DLD1 (cell line): ENCODE data around the gene NCEH1.
"Not testable (repeated sequence)": the region's sequence is repeated elsewhere in the genome, so short reads cannot be mapped to it uniquely, and the experiment has no call there.

ENCODE experiments used
- in situ Hi-C: cut with HindIII; loops from 2 replicates; pipeline ENCODE4 v1.10.0; 2017; ENCODE audit warnings: low sequenced_read_pairs

The NCEH1 gene, protein sequence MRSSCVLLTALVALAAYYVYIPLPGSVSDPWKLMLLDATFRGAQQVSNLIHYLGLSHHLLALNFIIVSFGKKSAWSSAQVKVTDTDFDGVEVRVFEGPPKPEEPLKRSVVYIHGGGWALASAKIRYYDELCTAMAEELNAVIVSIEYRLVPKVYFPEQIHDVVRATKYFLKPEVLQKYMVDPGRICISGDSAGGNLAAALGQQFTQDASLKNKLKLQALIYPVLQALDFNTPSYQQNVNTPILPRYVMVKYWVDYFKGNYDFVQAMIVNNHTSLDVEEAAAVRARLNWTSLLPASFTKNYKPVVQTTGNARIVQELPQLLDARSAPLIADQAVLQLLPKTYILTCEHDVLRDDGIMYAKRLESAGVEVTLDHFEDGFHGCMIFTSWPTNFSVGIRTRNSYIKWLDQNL

DNA sequence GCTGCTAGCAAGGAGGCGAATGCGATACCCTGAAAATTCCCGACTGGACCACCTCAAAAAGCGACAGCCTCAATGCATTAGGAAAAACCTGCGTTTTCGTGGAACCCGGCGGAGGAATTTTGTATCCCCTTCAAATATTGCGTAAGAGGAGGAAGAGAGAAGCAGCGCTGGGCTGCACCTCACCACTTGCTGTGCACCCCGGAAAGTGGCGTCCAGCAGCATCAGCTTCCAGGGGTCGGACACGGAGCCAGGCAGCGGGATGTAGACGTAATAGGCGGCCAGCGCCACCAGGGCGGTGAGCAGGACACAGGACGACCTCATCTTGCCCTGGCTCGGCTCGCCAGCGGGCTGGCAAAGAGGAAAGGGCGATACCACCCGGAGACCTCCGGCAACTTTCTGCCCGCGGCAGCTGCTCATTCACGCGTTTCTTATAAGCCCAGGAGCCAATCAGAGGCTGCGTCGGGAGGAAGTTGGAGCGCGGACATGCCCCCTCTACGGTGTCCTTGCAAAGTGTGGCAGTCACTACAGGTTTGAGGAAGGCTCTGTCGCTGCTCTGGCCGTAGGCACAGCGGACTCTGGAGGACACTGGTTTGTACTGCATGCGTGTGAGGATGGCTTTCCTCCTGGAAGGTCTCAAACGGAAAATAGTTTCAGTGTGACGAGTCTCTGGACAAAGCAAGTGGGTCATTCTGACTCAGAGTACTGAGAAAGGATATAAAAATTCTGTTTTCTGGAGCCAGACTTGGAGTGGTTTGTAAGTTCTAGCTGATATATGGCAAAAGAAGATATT, at the start of gene NCEH1:
TSS of gene NCEH1 (minus strand) at position 404 of the 790 bp plus-strand sequence. CDS start at position 321, 83 bp downstream.
- in situ Hi-C loops: no loop called here

DNA sequence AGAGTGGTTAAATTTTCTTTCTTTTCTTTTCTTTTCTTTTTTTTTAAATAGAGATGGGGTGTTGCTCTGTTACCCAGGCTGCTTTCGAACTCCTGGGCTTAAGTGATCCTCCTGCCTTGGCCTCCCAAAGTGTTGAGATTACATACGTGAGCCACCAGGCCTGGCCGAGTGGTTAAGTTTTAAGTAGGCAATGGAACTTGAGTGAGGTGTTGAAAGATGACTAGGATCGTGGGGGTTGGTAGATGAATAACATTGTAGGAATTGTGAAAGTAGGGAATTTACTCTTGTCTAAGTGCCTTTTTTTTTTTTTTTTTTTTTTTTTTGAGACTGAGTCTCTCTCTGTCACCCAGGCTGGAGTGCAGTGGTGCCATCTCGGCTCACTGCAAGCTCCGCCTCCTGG, 49.5 kb upstream of the NCEH1 start:
- in situ Hi-C loops: loop anchor here (5.0 kb wide), 1 partner anchor 68 kb away; no protein-coding TSS in a partner anchor

DNA sequence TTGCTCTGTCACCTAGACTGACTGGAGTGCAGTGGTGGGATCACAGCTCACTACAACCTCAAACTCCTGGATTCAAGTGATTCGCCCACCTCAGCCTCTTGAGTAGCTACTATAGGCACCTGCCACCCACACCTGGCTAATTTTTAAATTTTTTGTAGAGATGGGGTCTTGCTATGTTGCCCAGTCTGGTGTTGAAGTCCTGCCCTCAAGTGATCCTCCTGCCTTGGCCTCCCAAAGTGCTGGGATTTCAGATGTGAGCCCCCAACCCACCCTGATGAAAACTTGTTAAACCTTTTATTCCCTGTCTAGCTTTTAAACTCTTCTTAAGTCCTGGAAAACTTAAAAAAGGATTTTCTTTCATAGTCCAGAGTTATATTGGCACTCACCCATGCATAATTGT, 42.3 kb upstream of the NCEH1 start:
- in situ Hi-C loops: no loop called here

DNA sequence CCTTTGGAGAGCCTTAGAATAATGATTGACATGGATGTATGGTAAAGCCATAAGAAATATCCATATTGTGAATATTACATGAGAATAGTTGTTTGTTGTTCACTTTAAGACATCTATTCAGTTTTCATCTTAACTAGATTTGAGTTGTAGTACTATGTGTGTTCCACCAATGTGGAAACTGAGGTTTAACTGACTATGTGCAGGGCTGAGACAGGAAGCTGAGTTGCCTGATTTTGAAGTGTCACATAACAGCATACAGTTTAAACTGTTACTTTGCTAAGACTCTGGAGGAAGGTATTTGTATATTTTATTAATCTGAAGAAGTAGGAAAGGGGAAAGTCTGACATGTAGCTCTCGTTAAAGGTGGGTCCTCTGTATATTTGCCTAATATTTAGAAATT, 41.8 kb upstream of the NCEH1 start:
- in situ Hi-C loops: no loop called here

GRCh38 chr3:172751175-172751704, 40.4 kb upstream of the NCEH1 start:
- in situ Hi-C loops: no loop called here

DNA sequence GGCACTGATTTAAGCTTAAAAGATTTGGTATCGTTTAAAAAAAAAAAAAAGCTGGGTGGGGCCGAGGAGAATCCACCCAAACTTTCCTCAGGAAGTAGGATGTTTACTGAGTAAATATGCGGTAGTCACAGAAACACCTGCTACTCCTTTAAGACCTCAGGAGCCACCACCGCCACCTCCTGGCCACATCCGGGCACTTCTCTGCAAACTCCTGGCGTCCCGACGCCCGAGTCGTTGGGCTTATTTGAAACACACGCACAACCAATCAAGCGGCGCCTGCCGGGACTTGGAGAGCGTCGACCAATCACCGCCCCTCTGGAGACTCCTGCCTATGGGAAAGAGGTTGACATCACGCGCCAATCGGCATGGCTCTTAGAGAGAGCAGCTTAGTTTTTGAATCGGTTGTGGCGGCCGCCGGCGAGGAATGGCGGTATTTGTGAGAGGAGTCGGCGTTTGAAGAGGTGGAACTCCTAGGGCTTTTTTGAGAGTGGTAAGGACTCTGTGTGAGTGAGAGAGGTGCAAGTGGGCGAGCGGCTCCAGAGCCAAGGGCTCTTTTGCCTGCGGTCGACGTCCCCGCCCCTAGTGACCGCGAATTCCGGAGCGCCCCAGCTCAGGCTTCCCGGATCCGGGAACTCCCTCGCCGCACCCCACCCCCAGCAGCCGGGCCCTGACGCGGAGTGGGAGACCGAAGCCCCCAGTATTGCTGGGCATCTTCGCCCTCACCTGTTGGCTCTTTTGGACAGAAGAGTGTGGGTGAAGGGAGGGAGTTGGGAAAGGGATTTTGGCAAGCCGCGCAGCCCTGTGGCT, 39.7 kb upstream of the NCEH1 start, which contains the start of gene ECT2:
TSS of gene ECT2 (plus strand) at position 359 of the 807 bp plus-strand sequence. CDS start 3,805 bp downstream, outside the sequence.
- in situ Hi-C loops: no loop called here

GRCh38 chr3:172750069-172750367, 39.2 kb upstream of the NCEH1 start:
- in situ Hi-C loops: no loop called here

GRCh38 chr3:172749230-172749965, 38.5 kb upstream of the NCEH1 start:
- in situ Hi-C loops: no loop called here

GRCh38 chr3:172746475-172746874, 35.6 kb upstream of the NCEH1 start:
- in situ Hi-C loops: no loop called here

DNA sequence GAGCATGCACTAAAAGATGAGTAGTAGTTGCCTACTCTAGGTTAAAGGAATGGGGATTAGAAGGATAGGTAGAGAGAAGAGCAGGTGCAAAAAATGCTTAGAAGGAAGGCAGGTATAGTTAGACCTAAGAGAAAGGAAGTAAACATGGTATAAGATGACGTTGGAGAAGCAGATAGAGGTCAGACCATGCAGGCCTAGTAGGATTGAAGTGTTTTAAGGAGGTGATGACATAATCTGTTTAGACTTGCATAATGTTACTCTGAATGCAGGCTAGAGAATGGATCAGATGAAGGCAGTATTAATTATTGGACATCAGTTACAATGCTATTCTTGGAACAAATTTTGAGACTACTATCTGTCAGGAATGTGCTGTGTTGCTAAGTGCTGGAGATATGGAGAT, 28.6 kb upstream of the NCEH1 start:
- in situ Hi-C loops: no loop called here

DNA sequence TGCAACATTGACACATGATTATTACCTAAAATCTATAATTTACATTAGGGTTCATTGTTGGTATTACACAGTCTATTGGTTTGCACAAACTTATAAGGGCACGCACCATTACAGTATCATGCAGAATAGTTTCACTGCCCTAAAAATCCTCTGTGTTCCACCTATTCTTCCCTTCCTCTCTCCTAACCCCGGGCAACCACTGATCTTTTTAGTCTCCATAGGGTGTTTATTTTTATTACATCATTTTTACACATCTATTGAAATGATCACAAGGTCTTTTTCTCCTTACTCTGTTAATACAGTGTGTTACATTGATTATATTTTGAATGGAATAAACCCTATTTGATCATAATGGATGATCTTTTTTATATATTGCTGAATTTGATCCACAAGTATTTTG, 24.1 kb upstream of the NCEH1 start:
- in situ Hi-C loops: no loop called here

DNA sequence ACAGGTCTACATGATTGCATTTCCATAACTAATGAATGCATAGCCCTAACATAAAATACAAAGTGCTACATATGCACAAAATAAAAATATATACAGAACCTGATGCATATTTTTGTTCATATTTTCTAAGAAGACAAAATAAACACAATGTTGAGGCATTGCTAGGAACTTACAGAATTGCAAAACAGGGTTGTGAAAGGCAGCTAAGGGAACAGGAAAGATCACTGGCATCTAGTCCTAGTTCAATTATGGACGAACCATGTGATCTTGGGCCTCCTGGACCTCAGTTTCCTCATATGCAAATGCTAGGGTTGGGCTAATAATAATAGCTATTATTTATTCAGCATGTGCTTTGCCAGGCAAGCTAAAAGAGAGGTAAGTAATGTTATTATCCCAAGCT, 15.5 kb upstream of the NCEH1 start:
- in situ Hi-C loops: no loop called here

- in situ Hi-C loops: not testable (repeated sequence)
Observed at GRCh38 chr3:172722536-172723040, 11.7 kb upstream of the NCEH1 start.

DNA sequence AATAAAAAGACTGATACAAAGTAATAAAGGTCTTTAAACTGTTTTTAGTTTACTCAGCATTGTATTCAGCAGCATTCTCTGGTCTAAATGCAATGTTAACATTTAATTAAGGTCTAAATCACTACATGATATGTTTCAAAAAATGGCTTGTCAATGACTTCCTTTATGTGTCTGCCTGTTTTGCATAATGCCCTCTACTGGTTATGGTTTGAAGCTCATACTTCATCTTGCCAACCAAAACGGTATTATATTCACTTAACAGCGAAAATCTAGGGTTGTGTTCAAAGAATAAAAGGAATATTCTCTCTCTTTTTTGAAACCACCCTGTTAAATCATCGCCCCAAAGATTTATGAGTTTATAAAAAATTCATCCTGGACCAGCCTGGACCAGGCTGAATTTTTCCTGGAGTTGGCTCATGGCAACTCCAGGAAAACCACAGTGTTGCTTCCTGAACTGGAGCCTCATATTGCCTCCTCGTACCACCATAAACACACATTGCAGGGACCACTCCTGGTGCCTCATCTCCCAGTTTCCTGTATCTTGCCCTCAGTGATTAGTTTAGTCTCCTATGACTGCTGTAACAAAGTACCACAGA, 6.7 kb upstream of the NCEH1 start:
- in situ Hi-C loops: no loop called here

DNA sequence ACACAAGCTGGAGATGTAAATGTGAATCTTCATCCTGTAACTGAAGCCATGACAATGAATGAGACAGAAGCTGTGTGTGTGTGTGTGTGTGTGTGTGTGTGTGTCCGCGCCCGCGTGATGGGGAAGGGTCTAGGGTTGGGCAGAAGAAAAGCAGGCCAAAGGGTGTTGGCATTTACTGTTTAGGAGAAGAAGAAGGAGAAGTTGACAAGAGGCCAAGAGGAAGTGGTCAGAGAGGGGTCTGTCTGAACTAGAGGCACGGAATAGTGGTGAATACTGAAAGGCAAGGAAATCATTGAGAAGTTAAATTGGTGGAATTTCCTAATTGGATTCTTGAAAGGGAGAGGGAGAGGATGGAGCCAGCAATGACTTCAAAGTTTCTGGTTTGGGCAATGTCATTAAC, 5.6 kb upstream of the NCEH1 start:
- in situ Hi-C loops: no loop called here

DNA sequence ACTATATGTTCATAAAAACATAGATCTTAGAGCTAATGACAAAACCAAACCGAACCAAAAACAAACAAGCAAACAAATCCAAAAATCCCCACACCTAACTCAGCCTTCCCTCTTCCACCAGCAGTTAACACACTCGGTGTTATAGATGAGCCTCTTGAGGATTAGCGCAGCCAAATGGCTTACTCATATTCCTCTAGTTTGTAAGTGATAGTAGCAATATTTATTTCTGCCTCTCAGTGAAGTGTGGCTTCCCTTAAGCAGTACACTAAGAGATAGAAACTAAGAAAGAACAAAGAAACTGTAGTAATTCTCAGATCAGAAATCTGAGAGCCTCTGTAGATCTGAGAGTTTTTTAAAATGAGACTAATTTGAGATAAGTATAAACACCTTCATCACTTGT, 2.4 kb upstream of the NCEH1 start:
- in situ Hi-C loops: no loop called here

DNA sequence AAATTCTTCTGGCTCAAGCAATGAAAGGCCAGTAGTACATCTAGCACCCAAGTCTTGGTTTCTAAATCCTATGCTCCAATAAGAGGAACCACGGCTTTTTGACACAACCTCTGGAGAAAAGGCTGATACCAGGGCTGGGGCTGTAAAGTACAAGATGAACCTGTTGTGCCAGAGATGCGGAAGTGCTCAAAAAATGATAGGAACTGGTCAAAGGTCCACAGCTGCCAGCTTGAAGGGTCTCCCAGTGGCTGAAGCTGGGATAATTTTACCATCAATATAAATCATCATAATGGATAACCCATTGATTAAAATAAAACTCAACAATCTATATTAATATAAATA, 558 bp upstream of the NCEH1 start:
- in situ Hi-C loops: no loop called here

GRCh38 chr3:172709774-172710663, 848 bp downstream of the NCEH1 start:
- in situ Hi-C loops: no loop called here
